Panc1 (cell line): ENCODE results near the gene MARK2. TPM values are rescaled to one million over a fixed set of nuclear protein-coding genes. Genes with fewer than 3 reads are reported as not detected.
A peak's percentile ranks its signal among the peaks of the same experiment; 100 is the strongest.

ENCODE experiments used
- ATAC-seq: fragments of 200-7000 bp; cut with Tn5 transposase; 2 replicates; pipeline ENCODE4 v1.9.1; 2020; ENCODE audit warnings: mild to moderate bottlenecking, moderate library complexity
- BruUV-seq: library from RNA; stranded (reverse); fragments of 400-500 nt; replicated peaks from 2 replicates; lab custom pipeline; 2021; lab: Mats Ljungman, UMichigan
- CTCF ChIA-PET: fragments of 300-600 bp; sonication (Branson Sonifier 250); formaldehyde crosslinking; loops from one replicate; lab custom pipeline; 2022; ENCODE audit warnings: antibody characterized with exemption; lab: Charles Lee
- POLR2A ChIA-PET: fragments of 300-600 bp; sonication (Branson Sonifier 250); formaldehyde crosslinking; loops from one replicate; lab custom pipeline; 2022; ENCODE audit warnings: antibody characterized with exemption; lab: Charles Lee
- DNase-seq: peaks from one replicate; pipeline ENCODE4 v3.0.0-alpha.2; 2010; ENCODE audit warnings: low read depth, low spot score
- H3K27ac ChIP-seq: 2 replicates; pipeline ENCODE4 v1.5.1; 2011; ENCODE audit warnings: mild to moderate bottlenecking, low read length, inconsistent platforms
- H3K27me3 ChIP-seq: fragments of 200-500 bp; sonication (Bioruptor generic); 2 replicates; pipeline ENCODE4 v1.6.0; 2014; ENCODE audit warnings: low read length, inconsistent platforms; ENCODE audit not compliant: control insufficient read depth, insufficient read depth
- H3K36me3 ChIP-seq: fragments of 200-500 bp; sonication (Bioruptor generic); 2 replicates; pipeline ENCODE4 v1.5.1; 2014; ENCODE audit warnings: inconsistent platforms, mild to moderate bottlenecking, low read length, moderate library complexity; ENCODE audit not compliant: control insufficient read depth, insufficient read depth
- H3K4me1 ChIP-seq: 2 replicates; pipeline ENCODE4 v1.5.1; 2011; ENCODE audit warnings: inconsistent platforms, mild to moderate bottlenecking, low read length, moderate library complexity; ENCODE audit not compliant: control insufficient read depth, insufficient read depth
- H3K4me3 ChIP-seq, 2 experiments: 2 replicates each; pipeline ENCODE4 v1.5.1; 2011 to 2012; ENCODE audit warnings: low read depth in 2 of 2, low read length in 2 of 2, mild to moderate bottlenecking in 2 of 2, inconsistent platforms in 1 of 2, moderate library complexity in 1 of 2
- H3K9me3 ChIP-seq: fragments of 200-500 bp; sonication (Bioruptor generic); 2 replicates; pipeline ENCODE4 v1.5.1; 2014; ENCODE audit warnings: low read depth, mild to moderate bottlenecking, inconsistent platforms, low read length, moderate library complexity; ENCODE audit not compliant: control insufficient read depth, insufficient read depth
- CTCF ChIP-seq: fragments of 450-650 bp; IDR thresholded peaks from 2 replicates; pipeline ENCODE4 v1.5.1; 2017; ENCODE audit warnings: mild to moderate bottlenecking
- POLR2AphosphoS5 ChIP-seq: IDR thresholded peaks from 2 replicates; pipeline ENCODE4 v1.6.1; 2012; ENCODE audit warnings: mild to moderate bottlenecking, low read depth, low read length, moderate library complexity
- REST ChIP-seq, 2 experiments: IDR thresholded peaks; 2 replicates each; pipeline ENCODE4 v1.6.1; 2011 to 2012; ENCODE audit warnings: low read depth in 2 of 2, control low read depth in 1 of 2, low read length in 1 of 2, mild to moderate bottlenecking in 1 of 2, moderate library complexity in 1 of 2; ENCODE audit not compliant: insufficient read depth in 1 of 2
- SIN3A ChIP-seq: IDR thresholded peaks from 2 replicates; pipeline ENCODE4 v1.6.1; 2012; ENCODE audit warnings: low read depth, mild to moderate bottlenecking, low read length, moderate library complexity, borderline replicate concordance; ENCODE audit not compliant: insufficient read depth
- TCF7L2 ChIP-seq: IDR thresholded peaks from 2 replicates; pipeline ENCODE4 v1.6.1; 2011; ENCODE audit warnings: mild to moderate bottlenecking, low read depth, low read length, inconsistent platforms
- in situ Hi-C: cut with HindIII; loops from 2 replicates; pipeline ENCODE4 v1.10.0; 2016; ENCODE audit warnings: low sequenced_read_pairs, low pct_unique_long_range_greater_than_20kb
- intact Hi-C: fragments of 100-400 bp; cut with micrococcal nuclease; formaldehyde crosslinking; loops from one replicate; pipeline ENCODE4 v1.10.0; 2022; ENCODE audit not compliant: unreplicated experiment
- total RNA-seq: library from RNA; stranded (reverse); gene quantifications from one replicate; pipeline ENCODE4 v1.2.1, GENCODE V29; 2021; ENCODE audit not compliant: unreplicated experiment

The MARK2 gene
- total RNA-seq, 1 experiment from 2014 or later, result 41.1 TPM

GRCh38 chr11:63919267-63920125 is 80.6 kb downstream of the MARK2 start:
- no TSS peak for BruUV-seq
- DNase-seq (no peak), ATAC-seq (no peak)
- intact Hi-C loops, result no loop called here
- Histone ChIP-seq H3K36me3 (no peaks in the 10 kb centered on the region; the same call in 1 of the 2 replicates), H3K4me3 (no peak overlapping the region), H3K27me3 (no peaks in the 10 kb centered on the region), H3K27ac (peak overlapping the region; percentile 34), H3K4me1 (peaks cover 25% of the 10 kb centered on the region), H3K9me3 (no peaks in the 10 kb centered on the region)
- ChIA-PET CTCF (no interaction called here), POLR2A (no interaction called here)
- in situ Hi-C loops, result no loop called here
- TF ChIP-seq TCF7L2, result no peak
- TF ChIP-seq POLR2AphosphoS5, result no peak
- TF ChIP-seq REST (IDR thresholded peaks at IDR 0.05; ENCODE audit: insufficient read depth in 1 of 2, low read depth in 2 of 2, low read length in 1 of 2), result no peak
- no peak for TF ChIP-seq SIN3A
- TF ChIP-seq CTCF, result no peak

- ATAC-seq (no peak), DNase-seq (no peak)
- no peak for TF ChIP-seq POLR2AphosphoS5
- no peak for TF ChIP-seq TCF7L2
- TF ChIP-seq CTCF, result no peak
- TF ChIP-seq REST (IDR thresholded peaks at IDR 0.05; ENCODE audit: insufficient read depth in 1 of 2, low read depth in 2 of 2, low read length in 1 of 2), result no peak
- no peak for TF ChIP-seq SIN3A
- no peak overlapping the region; the same call in 1 of the 2 replicates for H3K27ac ChIP-seq
- POLR2A ChIA-PET, result interaction anchor here (0.7 kb wide), 1 partner anchor 54 kb away, joined by 15 read pairs; the partner anchor contains the start of gene COX8A
- intact Hi-C loops, result no loop called here
- H3K4me1 ChIP-seq, result peaks cover 25% of the 10 kb centered on the region
- no TSS peak for BruUV-seq
- CTCF ChIA-PET, result no interaction called here
- no peaks in the 10 kb centered on the region for H3K9me3 ChIP-seq
- H3K36me3 ChIP-seq, result no peaks in the 10 kb centered on the region; the same call in 1 of the 2 replicates
- no peak overlapping the region for H3K4me3 ChIP-seq
- in situ Hi-C loops, result no loop called here
- no peaks in the 10 kb centered on the region for H3K27me3 ChIP-seq
Measured at GRCh38 chr11:63920126-63920938, 81.4 kb downstream of the MARK2 start.
